GM21825 (cell line): ENCODE data around the gene UBE3B.

ENCODE experiments used
- ATAC-seq: cut with Tn5 transposase; IDR thresholded peaks from one replicate; pipeline ENCODE4 v1.9.1; 2021; ENCODE audit warnings: mild to moderate bottlenecking, moderate library complexity; ENCODE audit not compliant: unreplicated experiment

UBE3B gene

DNA sequence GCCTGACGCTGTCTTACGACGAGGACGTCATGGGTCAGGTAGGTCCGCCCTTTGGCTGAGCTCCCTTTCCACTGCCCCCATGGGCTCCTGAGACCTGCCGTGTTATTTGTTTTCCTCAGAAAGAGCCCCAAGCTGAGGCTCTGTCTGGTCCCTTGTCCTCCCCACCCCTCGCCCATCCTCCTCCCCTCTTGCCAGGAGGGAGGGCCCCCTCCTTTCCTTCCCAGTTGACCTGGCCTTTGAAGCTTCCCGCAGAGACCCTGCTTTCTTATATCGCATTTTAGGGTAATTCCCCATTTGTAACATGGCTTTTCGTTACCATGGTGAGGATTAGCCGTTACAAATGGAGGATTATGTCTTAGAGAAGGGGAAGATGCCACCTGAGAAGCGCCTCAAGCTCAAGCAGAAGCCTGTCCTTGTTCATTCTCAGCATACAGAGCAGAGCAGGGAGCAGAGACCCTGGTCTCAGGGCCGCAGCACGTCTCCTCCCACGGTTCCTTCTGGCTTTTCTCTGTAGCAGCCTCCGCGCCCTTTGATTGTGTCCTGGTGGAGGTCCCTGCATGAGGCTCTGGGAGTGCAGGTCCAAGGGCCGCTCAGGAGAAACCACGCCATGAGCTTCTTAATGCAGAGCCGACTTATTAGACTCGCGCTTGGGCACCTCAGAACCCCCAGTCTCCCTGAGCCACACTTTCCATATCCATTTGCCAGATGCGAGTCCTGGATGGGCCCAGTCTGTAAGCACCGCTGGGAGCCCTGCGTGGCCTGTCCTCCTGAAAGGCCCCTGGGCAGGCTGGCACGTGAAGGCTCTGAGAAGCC, 47.2 kb downstream of the UBE3B start:
- no peak for ATAC-seq

DNA sequence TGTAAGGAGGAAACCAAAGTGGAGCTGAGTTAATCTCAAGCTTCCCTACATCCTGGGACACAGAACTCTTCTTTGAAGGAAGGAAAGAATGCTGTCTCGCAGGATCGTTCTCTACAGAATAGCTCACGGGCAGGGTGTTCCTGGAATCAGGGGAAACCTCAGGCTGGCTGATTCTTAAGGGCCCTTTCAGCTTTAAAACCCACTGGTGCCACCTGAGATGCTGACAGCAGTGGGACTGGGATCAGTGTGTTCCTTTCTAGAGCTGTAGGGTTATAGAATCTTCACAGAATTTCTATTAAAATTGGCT, 47.8 kb downstream of the UBE3B start:
- ATAC-seq = no peak

DNA sequence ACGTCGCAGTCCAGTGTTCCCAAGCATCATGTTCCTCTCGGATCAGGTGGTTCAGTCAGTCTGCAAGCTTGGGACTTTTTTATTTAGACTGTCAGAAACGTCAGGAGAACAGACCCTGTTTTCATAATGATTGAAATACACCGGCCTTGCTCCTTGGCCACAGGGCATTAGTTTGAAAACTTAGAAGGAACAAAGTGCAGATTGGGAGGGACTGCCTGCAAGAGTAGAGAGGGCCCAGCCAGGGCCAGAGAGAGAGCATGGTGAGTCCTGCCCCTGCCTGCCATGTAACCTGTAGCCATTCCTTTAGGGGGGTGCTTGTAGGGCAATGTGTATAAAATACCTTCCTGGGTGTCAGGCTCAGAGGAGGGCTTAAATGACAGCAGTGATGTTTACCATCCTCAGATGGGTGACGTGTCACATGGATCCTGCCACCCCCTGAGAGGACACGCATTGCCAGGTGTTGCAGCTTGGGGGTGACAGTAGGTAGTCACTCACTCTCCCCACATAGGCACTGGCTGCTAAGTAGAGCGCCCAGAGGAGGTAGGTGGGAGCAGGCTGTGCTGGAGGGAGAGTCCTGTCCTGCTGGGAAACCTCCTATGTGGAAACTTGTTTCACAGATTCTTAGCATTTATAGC, 50.2 kb downstream of the UBE3B start:
- no peak for ATAC-seq

DNA sequence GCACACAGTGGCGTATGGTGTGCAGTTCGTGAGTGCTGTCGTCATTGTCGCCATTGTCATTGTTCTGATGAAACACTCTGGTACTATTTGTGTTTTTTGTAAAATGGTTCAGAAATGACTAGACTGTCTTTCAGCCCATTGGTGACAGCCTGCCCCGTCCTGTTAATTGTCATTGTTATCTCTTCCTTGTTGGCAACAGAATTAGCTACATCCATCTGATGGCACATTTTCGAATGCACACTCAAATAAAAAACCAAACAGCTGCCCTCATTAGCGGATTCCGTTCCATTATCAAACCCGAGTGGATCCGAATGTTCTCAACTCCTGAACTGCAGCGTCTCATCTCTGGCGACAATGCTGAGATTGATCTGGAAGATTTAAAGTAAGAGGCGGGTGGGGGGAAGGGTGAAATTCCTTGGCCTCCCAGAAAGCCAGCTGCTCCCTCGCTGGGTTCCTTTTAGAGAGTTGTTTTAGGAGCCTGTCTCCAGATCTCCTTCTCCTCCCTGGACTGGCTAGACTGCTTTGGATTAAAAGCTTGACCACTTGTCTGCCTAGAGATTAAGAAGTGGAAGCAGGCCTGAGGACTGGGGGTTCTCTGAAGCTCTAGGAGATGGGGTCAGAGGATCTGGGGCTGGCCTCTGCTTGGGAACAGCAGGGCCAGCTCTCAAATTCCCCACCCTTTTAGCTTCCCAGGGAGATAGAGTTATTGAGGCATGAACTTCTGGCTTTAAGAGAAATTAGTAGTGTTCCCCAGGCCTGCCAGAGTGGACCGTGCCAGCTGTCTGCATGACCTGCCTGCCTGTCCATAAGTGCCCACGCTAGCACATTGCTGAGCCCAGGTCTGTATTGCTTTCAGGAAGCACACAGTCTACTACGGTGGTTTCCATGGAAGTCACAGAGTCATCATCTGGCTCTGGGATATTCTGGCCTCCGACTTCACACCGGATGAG, 52.5 kb downstream of the UBE3B start:
- ATAC-seq = no peak

DNA sequence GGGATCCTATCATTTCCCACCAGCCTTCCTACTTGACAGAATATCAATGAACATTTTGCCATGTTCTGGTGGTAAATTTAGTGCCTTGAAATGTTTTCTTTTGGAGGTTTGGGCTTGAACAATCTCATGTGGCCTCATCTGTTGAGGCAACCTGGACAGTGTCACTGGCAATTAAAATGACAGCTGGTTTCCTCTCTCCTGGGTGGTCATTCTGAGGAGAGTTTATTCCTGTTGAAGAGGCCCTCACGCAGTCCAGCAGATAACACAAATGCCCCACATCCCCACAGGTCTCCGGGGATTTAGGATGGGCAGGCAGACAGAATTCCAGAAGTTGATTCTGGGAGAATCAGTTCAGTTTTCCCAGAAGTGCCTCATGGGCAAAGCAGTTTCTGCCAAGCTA, 54.0 kb downstream of the UBE3B start:
- no peak for ATAC-seq

DNA sequence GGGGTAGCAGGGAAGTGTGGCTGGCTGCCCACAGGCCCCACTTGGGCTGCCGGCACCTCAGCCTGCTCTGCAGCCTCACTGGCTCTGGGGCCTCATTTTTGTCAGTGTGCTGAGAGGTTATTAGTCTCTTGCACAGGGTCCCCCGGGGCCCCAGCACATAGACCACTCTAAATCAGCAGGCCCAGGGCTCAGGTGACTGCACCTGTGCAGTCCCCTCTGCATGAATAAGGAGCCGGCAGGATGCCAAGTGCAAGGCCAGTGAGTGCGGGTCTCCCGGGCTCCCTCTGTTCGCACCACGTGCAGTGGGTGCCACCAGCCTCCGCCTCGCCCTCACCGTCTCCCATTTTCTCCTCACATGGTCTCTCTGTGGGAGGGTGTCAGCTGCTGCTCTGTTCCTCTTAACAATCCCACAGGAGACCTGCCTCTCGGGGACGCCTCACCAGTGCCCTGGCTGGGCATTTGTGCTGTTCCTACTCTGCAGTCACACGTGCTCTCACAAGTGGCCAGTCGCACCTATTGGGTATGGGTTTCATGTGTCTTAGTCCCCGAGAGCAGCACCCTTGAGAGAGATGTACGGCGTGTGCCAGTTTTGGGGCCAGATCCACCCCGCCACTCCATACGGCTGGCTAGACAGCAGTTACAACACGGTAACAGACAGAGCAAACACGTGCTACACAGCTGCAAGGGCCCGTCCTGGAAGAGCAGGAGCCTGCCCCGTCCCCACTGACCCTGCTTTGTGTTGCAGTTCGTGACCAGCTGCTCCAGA, 55.5 kb downstream of the UBE3B start:
- no peak for ATAC-seq

DNA sequence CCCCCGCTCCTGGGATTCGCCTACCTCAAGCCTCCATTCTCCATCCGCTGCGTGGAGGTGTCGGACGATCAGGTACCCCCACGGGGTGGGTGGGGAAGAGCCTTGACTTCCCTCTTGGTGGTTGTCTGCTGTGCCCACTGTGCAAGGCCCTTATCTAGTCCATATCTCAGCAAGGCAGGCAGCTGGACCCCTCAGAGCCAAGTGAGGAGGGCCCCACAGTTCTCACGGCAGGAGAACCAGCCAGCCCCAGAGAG, 56.0 kb downstream of the UBE3B start:
- ATAC-seq = no peak

DNA sequence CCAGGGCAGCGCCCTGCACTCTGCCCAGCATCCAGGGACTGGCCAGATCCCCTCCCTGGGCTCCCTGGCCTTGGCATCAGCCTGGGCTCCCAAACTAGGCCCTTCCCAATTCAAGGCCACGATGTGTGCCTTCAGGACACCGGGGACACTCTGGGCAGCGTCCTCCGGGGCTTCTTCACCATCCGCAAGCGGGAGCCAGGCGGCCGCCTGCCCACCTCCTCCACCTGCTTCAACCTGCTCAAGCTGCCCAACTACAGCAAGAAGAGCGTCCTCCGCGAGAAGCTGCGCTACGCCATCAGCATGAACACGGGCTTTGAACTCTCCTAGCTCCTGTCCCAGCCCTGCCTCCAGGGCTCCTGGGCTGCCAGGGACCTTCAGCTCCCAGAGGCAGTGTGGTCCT, 57.0 kb downstream of the UBE3B start:
- ATAC-seq = no peak

DNA sequence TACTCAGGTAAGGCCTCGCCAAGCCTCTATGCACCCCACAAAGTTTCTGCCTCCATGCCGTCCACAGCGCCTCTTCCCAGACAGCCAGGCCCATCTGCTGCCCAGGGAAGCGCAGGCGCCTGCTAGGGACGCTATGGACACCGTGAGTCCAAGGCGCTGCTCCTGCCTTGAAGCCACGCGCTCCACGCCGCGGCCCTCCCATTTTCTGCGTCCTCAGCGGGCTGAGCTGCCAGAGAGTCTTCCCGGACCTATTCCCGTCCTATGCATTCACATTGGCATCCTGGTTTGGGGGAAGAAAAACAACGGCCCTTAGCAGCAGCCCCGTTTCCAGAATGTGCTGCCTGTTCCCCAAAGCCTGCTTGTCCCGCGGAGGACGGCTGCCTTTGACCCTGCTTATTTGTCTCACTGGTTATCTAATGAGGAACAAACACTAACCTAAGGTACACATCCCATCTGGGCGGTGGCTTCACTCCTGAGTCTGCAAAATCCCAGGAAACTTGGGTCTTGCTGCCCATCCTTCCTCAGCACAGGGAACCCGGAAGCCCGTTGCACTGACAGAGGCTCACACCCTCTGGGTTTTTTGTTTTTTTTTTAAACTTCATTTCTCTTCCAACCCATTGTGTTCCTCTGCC, 57.9 kb downstream of the UBE3B start:
- no peak for ATAC-seq

DNA sequence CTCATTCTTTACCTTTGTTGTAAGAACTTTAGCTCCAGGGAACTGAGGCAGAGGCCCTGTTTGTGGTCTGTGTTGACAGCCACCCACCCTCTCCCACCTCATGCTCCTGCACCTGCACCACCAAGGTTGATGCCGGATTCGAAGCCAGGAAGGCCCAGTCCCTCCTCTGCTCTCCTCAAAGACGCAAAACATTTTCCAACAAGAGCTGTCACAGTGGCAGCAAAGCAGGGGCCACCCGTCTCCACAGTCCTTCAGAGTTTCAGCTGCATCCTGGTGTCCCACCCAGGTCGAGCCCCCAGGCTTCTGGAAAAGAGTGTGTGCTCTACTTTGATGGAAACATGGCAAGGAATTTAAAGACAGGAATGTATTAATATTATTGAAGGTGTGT, 58.4 kb downstream of the UBE3B start:
- ATAC-seq = no peak

DNA sequence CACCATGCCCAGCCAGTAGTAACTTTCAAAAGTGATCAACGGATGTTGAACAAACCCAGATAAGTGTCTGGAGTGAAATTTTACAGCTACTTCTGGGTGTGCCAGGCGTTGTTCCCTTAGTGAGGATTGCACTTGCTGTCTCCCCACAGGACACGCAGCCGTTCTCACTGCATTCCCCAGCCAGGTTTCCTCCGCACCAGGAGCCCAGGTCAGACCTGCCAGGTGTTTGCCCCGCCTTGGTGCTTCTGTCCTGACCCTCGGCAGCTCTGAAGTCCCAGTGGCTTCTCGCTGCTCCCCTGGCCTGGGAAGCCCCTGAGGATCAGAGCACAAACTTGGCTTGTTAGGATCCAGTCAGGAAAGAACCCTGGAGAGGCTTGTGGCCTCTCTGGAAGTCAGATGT, 59.7 kb downstream of the UBE3B start:
- no peak for ATAC-seq

DNA sequence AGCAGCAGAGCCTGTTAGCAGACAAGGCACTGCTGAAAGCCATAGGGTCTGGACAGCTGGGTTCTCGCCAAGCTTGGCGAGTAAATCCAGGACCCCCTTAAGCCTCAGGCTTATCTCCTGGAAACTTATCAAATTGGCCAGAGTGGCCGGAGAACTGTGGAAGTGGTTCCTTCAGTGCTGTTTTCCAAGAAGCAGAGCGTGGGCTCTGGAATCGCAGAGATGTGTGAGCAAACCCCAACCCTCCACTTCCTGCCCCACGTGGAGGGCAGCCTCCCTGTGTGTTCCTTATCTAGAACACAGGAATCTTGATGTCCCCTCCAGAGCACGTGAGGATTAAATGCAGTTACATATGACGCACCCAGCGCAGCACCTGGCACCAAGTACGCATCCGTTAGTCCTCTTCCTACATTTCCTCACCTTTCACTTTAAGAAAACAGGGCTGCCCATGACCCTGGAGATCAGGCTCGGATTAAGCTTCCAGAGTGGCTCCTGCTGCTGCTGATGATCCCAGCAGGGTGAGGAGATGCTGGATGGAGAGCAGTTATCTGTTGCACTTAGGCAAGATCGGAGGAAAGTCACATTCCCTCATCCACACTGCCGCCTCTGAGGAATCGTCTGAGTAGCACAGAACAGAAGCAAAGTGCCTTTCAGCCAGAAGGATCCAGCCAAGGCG, 60.9 kb downstream of the UBE3B start:
- no peak for ATAC-seq

DNA sequence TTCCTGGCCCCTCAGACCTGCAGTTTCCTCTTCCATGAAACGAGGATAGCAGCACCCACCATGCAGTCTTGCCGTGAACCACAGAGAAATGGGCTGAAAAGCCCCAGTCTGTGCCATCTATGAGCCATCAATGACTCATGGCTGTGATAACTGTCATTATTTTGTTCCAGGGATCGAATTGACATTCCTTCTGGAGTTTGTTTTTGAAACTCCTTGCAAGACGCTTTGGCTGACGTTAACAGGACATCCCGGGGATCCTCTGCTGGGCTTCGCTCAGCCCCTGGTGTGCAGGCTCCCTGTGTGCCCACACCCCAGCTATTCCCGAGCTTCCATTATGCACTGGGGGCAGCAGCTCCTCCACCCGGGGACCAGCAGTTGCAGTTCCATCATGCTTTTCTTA, 62.1 kb downstream of the UBE3B start:
- ATAC-seq = no peak

DNA sequence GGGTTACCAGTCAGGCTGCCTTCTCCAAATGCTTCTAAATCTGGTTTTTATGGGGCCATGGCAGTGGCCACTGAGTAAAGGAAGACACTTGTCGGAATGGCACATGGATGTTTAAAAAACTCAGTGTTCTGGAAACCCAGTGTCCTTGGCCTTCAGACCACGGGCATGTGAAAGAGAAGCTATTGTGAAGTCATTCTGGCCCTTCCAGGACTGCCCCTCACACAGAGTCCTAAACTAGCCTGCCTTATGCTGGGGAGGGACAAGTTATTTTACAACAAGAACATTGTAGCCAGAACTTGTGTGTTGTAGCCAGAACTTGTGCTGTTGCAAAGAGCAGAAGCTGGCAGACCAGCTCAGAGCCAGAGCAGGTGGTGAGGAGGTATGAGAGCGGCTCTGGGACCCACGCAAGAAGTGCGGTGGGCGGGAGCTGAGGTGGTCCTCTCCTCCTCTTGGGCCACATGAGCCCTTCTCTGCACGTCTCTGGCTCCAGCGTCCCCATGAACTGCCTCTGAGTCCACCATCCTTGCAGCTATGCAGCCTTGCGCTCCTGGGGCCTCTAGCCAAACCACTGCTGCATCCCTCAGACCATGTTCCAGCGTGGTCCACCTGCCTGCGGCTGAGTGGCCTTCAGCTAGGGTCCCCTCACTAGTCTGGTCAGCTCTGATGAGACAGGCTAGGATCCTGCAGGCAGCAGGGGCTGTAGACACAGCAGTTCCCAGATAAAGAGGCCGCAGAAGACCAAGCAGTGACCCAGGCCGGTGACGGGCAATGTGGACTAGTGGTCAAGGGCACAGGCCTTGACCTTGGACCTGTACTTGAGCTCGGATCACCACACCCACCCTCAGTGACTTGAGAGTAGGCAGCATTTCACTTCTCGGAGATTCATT, 63.3 kb downstream of the UBE3B start:
- no peak for ATAC-seq

DNA sequence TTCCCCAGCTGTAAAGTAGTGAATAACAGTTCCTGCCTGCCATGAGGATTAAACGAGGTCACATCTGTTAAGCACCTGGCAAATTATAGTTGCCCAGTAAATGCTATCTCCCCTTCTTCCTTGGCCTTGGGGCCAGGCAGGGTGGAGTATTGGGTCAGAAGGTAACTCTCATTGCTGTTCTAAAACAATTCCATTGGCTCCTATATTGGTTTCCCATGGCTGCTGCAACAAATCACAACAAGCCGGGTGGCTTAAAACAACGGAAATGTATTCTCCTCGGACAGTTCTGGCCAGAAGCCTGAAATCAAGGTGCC, 63.9 kb downstream of the UBE3B start:
- no peak for ATAC-seq

DNA sequence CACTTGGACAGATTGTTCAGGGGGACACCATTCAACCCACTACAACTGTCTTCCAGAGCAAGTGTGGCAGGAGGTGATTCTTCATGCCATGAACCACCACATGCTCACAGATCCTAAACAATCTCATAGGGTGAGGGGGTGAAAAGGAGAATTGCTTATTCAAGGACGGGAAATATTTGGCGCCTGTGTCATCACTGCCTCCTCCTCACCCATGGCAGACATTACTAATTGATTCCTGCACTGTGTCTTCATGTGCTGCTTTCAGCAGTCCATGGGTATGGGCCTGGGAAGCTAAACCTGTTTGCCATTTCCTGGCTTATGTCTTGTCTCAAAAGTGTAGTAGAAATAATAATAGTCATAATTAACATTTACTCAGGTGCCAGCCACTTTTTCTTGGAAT, 64.6 kb downstream of the UBE3B start:
- no peak for ATAC-seq

DNA sequence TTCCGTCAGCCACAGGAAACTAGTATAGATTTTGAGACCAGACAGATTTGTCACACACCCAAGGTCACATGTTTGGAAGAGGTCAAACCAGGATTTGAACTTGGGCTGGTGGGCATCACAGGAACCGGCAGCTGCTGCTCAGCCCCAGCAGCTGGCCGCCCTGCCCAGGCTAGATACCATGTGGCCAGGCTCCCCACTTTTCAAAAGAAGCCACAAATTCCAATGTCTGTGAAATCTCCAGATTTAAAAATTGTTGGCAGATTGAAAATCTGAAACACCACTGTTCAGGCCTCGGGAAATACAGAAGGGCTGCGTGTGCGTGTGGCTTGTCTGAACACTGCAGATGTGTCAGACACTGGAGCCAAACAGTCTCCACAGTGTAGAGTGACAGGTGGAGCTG, 65.4 kb downstream of the UBE3B start:
- no peak for ATAC-seq

DNA sequence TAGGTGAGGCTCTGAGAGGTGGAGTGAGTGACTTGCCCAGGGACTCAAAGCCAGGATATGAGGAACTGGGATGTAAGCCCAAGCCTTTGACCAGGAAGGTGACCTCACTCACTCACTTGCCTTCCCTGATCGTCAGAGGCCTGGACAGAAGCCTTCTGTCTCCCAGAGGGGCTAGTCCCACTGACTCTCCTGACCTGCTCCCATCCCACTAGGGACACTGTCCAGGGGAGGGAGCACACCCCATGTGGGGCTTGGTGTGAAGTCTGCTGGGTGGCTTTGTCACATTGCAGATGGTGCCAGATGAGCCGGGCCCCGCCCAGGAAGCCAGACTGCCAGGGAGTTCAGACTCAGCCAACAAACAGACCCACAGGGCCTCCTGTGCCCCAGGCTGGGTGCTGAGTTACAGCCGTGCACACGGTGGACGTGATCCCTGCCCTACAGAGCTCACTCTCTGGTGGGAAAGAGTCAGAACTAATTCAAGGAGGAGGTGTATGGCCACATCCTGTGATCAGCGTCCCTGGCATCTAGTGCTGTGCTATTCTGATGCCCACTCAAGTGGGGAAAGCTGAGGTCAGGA, 67.6 kb downstream of the UBE3B start:
- ATAC-seq = no peak

DNA sequence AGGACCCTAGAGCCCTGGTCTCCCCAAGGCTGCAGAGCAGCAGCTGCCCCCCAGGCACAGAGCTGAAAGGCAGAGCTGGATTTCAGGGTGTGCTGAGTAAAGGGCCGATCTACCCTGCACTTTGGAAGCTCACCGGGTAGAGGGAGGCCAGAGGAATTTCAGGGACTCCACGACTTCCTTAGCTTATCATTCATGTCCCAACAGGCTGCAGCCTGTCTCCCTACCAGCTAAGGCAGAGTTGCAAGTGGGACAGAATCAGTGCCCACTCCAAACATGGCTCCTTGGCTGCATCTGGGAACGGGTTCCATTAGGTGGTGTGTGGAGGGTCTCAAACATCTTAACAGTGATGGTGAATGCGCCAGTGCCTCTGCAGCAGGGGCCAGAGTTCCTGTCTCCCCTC, 68.4 kb downstream of the UBE3B start:
- no peak for ATAC-seq
